K562 (cell line): ENCODE results near the gene EIF3J. TPM values are rescaled to one million over a fixed set of nuclear protein-coding genes. Genes with fewer than 3 reads are reported as not detected.

Experiments
- DNMT1 ChIP-seq: fragments of 450-650 bp; IDR thresholded peaks from 2 replicates; pipeline ENCODE4 v1.6.1; 2016; ENCODE audit warnings: antibody characterized with exemption, mild to moderate bottlenecking
- ETS2 ChIP-seq: IDR thresholded peaks from 2 replicates; pipeline ENCODE4 v1.6.1; 2016; ENCODE audit warnings: borderline replicate concordance, missing genetic modification characterization, mild to moderate bottlenecking, moderate library complexity, missing compliant biosample characterization; ENCODE audit not compliant: poor library complexity, severe bottlenecking
- KDM2B ChIP-seq: fragments of 250-450 bp; sonication (Bioruptor Pico); IDR thresholded peaks from 2 replicates; pipeline ENCODE4 v1.8.0; 2021; ENCODE audit warnings: mild to moderate bottlenecking, moderate library complexity
- KDM5B ChIP-seq: fragments of 200-600 bp; sonication (generic); IDR thresholded peaks from 2 replicates; pipeline ENCODE4 v1.6.1; 2012; ENCODE audit warnings: low read depth, mild to moderate bottlenecking, moderate library complexity, low read length, control low read depth, inconsistent platforms; ENCODE audit not compliant: insufficient replicate concordance
- PTRF ChIP-seq: fragments of 450-650 bp; IDR thresholded peaks from 2 replicates; pipeline ENCODE4 v1.6.1; 2016; ENCODE audit warnings: mild to moderate bottlenecking, missing genetic modification characterization, missing compliant biosample characterization
- RFX1 ChIP-seq: fragments of 450-650 bp; IDR thresholded peaks from 2 replicates; pipeline ENCODE4 v1.6.1; 2016; ENCODE audit warnings: mild to moderate bottlenecking, moderate library complexity
- SMAD1 ChIP-seq: fragments of 150-350 bp; IDR thresholded peaks from 2 replicates; pipeline ENCODE4 v1.6.1; 2014; ENCODE audit warnings: low read length, low read depth; ENCODE audit not compliant: partially characterized antibody
- SRSF9 ChIP-seq: fragments of 200-400 bp; formaldehyde crosslinking; IDR thresholded peaks from 2 replicates; pipeline ENCODE4 v1.6.1; 2017; ENCODE audit warnings: low read depth, low read length, borderline replicate concordance
- STAT5B ChIP-seq: fragments of 250-450 bp; sonication (Bioruptor Pico); IDR thresholded peaks from 2 replicates; pipeline ENCODE4 v1.8.0; 2021; ENCODE audit warnings: mild to moderate bottlenecking, inconsistent platforms
- TAF1 ChIP-seq: IDR thresholded peaks from 2 replicates; pipeline ENCODE4 v1.6.1; 2011; ENCODE audit warnings: mild to moderate bottlenecking, low read length, moderate library complexity; ENCODE audit not compliant: insufficient read depth, control insufficient read depth, severe bottlenecking; ENCODE audit errors: extremely low read depth
- TBL1XR1 ChIP-seq, 2 experiments: IDR thresholded peaks; 2 replicates each; pipeline ENCODE4 v1.6.1; 2012; ENCODE audit warnings: improper control_type of control experiment in 2 of 2, low read length in 2 of 2, mild to moderate bottlenecking in 1 of 2
- XRCC3 ChIP-seq: fragments of 450-650 bp; IDR thresholded peaks from 2 replicates; pipeline ENCODE4 v1.6.1; 2017; ENCODE audit warnings: mild to moderate bottlenecking, moderate library complexity
- ZNF224 ChIP-seq: sonication (generic); formaldehyde crosslinking; IDR thresholded peaks from 2 replicates; pipeline ENCODE4 v1.8.0; 2022; ENCODE audit warnings: mild to moderate bottlenecking, missing genetic modification reagents
- polyA plus RNA-seq, 8 experiments: library from polyadenylated mRNA; depleted of rRNA in 4 of 8; stranded (reverse) in 5 of 8; unstranded in 3 of 8; fragments of >200 nt; fragmentation: Nextera tagmentation in 2 of 8; fragmentation: Illumina TruSeq in 1 of 8; extraction: Ambion mirVana in 2 of 8; extraction: Trizol in 1 of 8; gene quantifications; 2 replicates each; pipeline versions ENCODE4 v1.2.1 to v1.2.3, GENCODE V29; 2011 to 2014; ENCODE audit warnings: inconsistent platforms in 1 of 8, missing spikeins in 1 of 8
- total RNA-seq, 7 experiments: library from RNA; depleted of rRNA in 6 of 7; stranded (reverse); fragments of >200 nt in 6 of 7; fragmentation: Illumina TruSeq in 2 of 7; extraction: Trizol in 2 of 7; gene quantifications; 2 replicates each; pipeline versions ENCODE4 v1.2.1 to v1.2.3, GENCODE V29; 2011 to 2021; ENCODE audit warnings: low replicate concordance in 1 of 7
- TF ChIP-seq, protein P1 (sequence below), 2 experiments: fragments of 450-650 bp; conservative IDR thresholded peaks; 2 replicates each; pipeline ENCODE4 v1.6.1; 2017; ENCODE audit warnings: mild to moderate bottlenecking in 2 of 2, moderate library complexity in 2 of 2
- TF ChIP-seq, protein P2 (sequence below): sonication (generic); formaldehyde crosslinking; IDR thresholded peaks from 2 replicates; pipeline ENCODE4 v1.8.0; 2022; ENCODE audit warnings: mild to moderate bottlenecking, missing genetic modification reagents
- TF ChIP-seq, protein P3 (sequence below): fragments of 250-450 bp; sonication (Bioruptor Pico); IDR thresholded peaks from 2 replicates; pipeline ENCODE4 v1.5.0; 2020; ENCODE audit warnings: mild to moderate bottlenecking
- TF ChIP-seq, protein P4 (sequence below): sonication (generic); formaldehyde crosslinking; IDR thresholded peaks from 2 replicates; pipeline ENCODE4 v1.8.1; 2022; ENCODE audit warnings: missing genetic modification reagents
- TF ChIP-seq, protein P5 (sequence below): sonication (generic); formaldehyde crosslinking; IDR thresholded peaks from 2 replicates; pipeline ENCODE4 v1.8.0; 2022; ENCODE audit warnings: mild to moderate bottlenecking, missing genetic modification reagents, borderline replicate concordance

Gene EIF3J
- total and polyA plus RNA-seq, 9 of the 15 experiments (the other 6 are each of a cell fraction or from before 2014, with no cell fraction given): 44.2 to 217 (median 151) TPM

DNA sequence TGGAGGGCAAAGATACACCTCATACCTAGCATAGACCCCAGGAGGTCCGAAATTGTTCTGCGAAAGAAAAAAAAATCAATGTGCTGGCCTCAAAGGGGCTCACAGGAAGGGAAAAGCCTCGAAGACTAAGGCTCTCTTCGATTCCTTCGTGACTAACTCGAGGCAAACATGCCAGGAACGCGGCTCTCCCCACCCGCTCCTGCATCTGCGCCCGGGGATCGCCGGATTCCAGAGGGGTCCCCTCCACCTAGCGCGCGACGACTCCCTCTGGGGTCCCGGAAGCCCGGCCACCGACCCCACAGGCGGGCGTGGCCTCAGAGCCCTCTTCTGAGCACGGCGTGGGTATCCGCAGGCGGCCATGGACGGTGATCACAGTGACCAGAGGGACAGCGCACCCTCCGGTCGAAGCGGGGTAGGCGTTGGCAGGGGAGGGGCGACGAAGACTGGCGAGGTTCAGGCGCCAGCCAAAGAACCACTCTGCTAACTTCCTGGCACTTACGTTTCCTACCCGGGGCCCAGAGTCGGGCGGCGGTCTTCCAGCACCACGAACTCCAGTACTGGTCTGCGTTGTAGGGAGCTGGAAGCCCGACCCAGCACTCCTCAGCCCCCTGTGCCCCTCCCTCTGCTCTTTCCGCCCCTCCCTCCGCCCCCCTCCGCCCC, 515 bp upstream of the EIF3J start (continued):
- TF ChIP-seq, protein P1, sequence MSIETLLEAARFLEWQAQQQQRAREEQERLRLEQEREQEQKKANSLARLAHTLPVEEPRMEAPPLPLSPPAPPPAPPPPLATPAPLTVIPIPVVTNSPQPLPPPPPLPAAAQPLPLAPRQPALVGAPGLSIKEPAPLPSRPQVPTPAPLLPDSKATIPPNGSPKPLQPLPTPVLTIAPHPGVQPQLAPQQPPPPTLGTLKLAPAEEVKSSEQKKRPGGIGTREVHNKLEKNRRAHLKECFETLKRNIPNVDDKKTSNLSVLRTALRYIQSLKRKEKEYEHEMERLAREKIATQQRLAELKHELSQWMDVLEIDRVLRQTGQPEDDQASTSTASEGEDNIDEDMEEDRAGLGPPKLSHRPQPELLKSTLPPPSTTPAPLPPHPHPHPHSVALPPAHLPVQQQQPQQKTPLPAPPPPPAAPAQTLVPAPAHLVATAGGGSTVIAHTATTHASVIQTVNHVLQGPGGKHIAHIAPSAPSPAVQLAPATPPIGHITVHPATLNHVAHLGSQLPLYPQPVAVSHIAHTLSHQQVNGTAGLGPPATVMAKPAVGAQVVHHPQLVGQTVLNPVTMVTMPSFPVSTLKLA (conservative IDR thresholded peaks at IDR 0.05): peak in 1 of 2 experiments; percentile 21
- no peak for TF ChIP-seq SMAD1
- peak; percentile 76 for TF ChIP-seq TAF1
- TF ChIP-seq, protein P2, sequence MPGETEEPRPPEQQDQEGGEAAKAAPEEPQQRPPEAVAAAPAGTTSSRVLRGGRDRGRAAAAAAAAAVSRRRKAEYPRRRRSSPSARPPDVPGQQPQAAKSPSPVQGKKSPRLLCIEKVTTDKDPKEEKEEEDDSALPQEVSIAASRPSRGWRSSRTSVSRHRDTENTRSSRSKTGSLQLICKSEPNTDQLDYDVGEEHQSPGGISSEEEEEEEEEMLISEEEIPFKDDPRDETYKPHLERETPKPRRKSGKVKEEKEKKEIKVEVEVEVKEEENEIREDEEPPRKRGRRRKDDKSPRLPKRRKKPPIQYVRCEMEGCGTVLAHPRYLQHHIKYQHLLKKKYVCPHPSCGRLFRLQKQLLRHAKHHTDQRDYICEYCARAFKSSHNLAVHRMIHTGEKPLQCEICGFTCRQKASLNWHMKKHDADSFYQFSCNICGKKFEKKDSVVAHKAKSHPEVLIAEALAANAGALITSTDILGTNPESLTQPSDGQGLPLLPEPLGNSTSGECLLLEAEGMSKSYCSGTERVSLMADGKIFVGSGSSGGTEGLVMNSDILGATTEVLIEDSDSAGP (CRISPR knock-in tag): no peak
- no peak for TF ChIP-seq ETS2 (tag)
- no peak for TF ChIP-seq RFX1
- TF ChIP-seq ZNF224 (CRISPR knock-in tag): no peak
- TF ChIP-seq, protein P3, sequence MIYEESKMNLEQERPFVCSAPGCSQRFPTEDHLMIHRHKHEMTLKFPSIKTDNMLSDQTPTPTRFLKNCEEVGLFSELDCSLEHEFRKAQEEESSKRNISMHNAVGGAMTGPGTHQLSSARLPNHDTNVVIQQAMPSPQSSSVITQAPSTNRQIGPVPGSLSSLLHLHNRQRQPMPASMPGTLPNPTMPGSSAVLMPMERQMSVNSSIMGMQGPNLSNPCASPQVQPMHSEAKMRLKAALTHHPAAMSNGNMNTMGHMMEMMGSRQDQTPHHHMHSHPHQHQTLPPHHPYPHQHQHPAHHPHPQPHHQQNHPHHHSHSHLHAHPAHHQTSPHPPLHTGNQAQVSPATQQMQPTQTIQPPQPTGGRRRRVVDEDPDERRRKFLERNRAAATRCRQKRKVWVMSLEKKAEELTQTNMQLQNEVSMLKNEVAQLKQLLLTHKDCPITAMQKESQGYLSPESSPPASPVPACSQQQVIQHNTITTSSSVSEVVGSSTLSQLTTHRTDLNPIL (CRISPR knock-in tag): no peak
- TF ChIP-seq TBL1XR1 (IDR thresholded peaks at IDR 0.05; ENCODE audit: low read length in 2 of 2): no peak
- no peak for TF ChIP-seq SRSF9
- TF ChIP-seq PTRF (tag): no peak
- TF ChIP-seq, protein P4, sequence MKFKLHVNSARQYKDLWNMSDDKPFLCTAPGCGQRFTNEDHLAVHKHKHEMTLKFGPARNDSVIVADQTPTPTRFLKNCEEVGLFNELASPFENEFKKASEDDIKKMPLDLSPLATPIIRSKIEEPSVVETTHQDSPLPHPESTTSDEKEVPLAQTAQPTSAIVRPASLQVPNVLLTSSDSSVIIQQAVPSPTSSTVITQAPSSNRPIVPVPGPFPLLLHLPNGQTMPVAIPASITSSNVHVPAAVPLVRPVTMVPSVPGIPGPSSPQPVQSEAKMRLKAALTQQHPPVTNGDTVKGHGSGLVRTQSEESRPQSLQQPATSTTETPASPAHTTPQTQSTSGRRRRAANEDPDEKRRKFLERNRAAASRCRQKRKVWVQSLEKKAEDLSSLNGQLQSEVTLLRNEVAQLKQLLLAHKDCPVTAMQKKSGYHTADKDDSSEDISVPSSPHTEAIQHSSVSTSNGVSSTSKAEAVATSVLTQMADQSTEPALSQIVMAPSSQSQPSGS (CRISPR knock-in tag): no peak
- TF ChIP-seq, protein P5, sequence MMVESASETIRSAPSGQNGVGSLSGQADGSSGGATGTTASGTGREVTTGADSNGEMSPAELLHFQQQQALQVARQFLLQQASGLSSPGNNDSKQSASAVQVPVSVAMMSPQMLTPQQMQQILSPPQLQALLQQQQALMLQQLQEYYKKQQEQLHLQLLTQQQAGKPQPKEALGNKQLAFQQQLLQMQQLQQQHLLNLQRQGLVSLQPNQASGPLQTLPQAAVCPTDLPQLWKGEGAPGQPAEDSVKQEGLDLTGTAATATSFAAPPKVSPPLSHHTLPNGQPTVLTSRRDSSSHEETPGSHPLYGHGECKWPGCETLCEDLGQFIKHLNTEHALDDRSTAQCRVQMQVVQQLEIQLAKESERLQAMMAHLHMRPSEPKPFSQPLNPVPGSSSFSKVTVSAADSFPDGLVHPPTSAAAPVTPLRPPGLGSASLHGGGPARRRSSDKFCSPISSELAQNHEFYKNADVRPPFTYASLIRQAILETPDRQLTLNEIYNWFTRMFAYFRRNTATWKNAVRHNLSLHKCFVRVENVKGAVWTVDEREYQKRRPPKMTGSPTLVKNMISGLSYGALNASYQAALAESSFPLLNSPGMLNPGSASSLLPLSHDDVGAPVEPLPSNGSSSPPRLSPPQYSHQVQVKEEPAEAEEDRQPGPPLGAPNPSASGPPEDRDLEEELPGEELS (CRISPR knock-in tag): no peak
- TF ChIP-seq KDM2B (CRISPR knock-in tag): no peak
- no peak for TF ChIP-seq DNMT1
- peak; percentile 75 for TF ChIP-seq KDM5B
- TF ChIP-seq STAT5B (CRISPR knock-in tag): no peak
- no peak for TF ChIP-seq XRCC3
